Neural cell (in vitro differentiated cells): ENCODE results near the gene PTPRN2.

Experiments used
- EP300 ChIP-seq: fragments of 450-650 bp; conservative IDR thresholded peaks from 2 replicates; pipeline ENCODE4 v1.6.1; 2014; ENCODE audit warnings: antibody characterized with exemption, mild to moderate bottlenecking, moderate library complexity; ENCODE audit not compliant: poor library complexity, severe bottlenecking
- EZH2 ChIP-seq: fragments of 200-600, 300-800 bp; shearing (Covaris generic), sonication (generic); IDR thresholded peaks from 2 replicates; pipeline ENCODE4 v1.6.1; 2014; ENCODE audit warnings: antibody characterized with exemption, low read length, borderline replicate concordance, mild to moderate bottlenecking; ENCODE audit not compliant: insufficient read depth, poor library complexity, severe bottlenecking
- POLR2AphosphoS5 ChIP-seq: IDR thresholded peaks from 2 replicates; pipeline ENCODE4 v1.6.1; 2012
- SMC3 ChIP-seq: fragments of 450-650 bp; conservative IDR thresholded peaks from 2 replicates; pipeline ENCODE4 v1.6.1; 2014; ENCODE audit warnings: antibody characterized with exemption, mild to moderate bottlenecking, moderate library complexity; ENCODE audit not compliant: poor library complexity
- TAF1 ChIP-seq: IDR thresholded peaks from 2 replicates; pipeline ENCODE4 v1.6.1; 2012; ENCODE audit warnings: low read depth
- TF ChIP-seq, protein P1 (sequence below): fragments of 450-650 bp; IDR thresholded peaks from 2 replicates; pipeline ENCODE4 v1.5.1; 2014; ENCODE audit warnings: antibody characterized with exemption, mild to moderate bottlenecking, moderate library complexity; ENCODE audit not compliant: poor library complexity, severe bottlenecking
- TF ChIP-seq, protein P2 (sequence below): IDR thresholded peaks from 2 replicates; pipeline ENCODE4 v1.6.1; 2012; ENCODE audit warnings: borderline replicate concordance

DNA sequence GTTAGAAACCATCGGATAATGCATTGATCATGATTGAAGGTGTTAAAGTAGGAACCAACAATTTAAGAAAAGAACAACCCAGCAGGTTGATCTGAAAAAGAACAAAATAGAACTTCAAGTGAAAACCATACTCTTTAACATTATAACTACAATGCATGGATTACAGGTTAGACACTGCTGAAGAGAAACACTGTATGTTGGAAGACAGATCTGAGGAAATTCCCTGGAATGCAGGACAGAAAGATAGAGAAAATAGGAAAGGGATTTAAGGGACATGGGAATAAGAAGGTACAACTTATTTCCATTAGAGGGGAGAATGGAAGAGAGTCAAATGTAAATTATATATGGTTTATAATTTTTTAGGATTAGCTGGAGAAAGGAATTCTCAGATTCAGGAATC lies 947.5 kb downstream of the PTPRN2 start:
- TF ChIP-seq EP300 (no peak), POLR2AphosphoS5 (no peak), SMC3 (no peak), EZH2 (no peak), TAF1 (no peak)
- TF ChIP-seq, protein P1, sequence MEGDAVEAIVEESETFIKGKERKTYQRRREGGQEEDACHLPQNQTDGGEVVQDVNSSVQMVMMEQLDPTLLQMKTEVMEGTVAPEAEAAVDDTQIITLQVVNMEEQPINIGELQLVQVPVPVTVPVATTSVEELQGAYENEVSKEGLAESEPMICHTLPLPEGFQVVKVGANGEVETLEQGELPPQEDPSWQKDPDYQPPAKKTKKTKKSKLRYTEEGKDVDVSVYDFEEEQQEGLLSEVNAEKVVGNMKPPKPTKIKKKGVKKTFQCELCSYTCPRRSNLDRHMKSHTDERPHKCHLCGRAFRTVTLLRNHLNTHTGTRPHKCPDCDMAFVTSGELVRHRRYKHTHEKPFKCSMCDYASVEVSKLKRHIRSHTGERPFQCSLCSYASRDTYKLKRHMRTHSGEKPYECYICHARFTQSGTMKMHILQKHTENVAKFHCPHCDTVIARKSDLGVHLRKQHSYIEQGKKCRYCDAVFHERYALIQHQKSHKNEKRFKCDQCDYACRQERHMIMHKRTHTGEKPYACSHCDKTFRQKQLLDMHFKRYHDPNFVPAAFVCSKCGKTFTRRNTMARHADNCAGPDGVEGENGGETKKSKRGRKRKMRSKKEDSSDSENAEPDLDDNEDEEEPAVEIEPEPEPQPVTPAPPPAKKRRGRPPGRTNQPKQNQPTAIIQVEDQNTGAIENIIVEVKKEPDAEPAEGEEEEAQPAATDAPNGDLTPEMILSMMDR = no peak
- TF ChIP-seq, protein P2, sequence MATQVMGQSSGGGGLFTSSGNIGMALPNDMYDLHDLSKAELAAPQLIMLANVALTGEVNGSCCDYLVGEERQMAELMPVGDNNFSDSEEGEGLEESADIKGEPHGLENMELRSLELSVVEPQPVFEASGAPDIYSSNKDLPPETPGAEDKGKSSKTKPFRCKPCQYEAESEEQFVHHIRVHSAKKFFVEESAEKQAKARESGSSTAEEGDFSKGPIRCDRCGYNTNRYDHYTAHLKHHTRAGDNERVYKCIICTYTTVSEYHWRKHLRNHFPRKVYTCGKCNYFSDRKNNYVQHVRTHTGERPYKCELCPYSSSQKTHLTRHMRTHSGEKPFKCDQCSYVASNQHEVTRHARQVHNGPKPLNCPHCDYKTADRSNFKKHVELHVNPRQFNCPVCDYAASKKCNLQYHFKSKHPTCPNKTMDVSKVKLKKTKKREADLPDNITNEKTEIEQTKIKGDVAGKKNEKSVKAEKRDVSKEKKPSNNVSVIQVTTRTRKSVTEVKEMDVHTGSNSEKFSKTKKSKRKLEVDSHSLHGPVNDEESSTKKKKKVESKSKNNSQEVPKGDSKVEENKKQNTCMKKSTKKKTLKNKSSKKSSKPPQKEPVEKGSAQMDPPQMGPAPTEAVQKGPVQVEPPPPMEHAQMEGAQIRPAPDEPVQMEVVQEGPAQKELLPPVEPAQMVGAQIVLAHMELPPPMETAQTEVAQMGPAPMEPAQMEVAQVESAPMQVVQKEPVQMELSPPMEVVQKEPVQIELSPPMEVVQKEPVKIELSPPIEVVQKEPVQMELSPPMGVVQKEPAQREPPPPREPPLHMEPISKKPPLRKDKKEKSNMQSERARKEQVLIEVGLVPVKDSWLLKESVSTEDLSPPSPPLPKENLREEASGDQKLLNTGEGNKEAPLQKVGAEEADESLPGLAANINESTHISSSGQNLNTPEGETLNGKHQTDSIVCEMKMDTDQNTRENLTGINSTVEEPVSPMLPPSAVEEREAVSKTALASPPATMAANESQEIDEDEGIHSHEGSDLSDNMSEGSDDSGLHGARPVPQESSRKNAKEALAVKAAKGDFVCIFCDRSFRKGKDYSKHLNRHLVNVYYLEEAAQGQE = no peak
